Sigmoid colon (tissue), 7 donors: Measurements from ENCODE around the gene ITGB5. TPM values are rescaled to one million over a fixed set of nuclear protein-coding genes. Genes with fewer than 3 reads are reported as not detected.
"Not testable (repeated sequence)": the region's sequence is repeated elsewhere in the genome, so short reads cannot be mapped to it uniquely, and the experiment has no call there.

ENCODE experiments used
- DNase-seq: peaks from one replicate; pipeline ENCODE4 v3.0.0-alpha.2; 2019
- H3K27ac ChIP-seq, 4 donors: fragments of 200-600 bp; sonication (generic); one replicate each; pipeline ENCODE4 v1.5.1; 2016 to 2019; ENCODE audit warnings: mild to moderate bottlenecking in 1 of 4
- H3K27me3 ChIP-seq, 3 donors: fragments of 200-600 bp; sonication (generic); one replicate each; pipeline ENCODE4 v1.5.1; 2019; ENCODE audit warnings: mild to moderate bottlenecking in 1 of 3
- H3K36me3 ChIP-seq, 4 donors: fragments of 200-600 bp; sonication (generic); one replicate each; pipeline ENCODE4 v1.5.1; 2016 to 2019
- H3K4me1 ChIP-seq, 4 donors: fragments of 200-600 bp; sonication (generic); one replicate each; pipeline ENCODE4 v1.5.1; 2017 to 2019
- H3K4me3 ChIP-seq, 4 donors: fragments of 200-600 bp; sonication (generic); one replicate each; pipeline ENCODE4 v1.5.1; 2017 to 2019; ENCODE audit warnings: mild to moderate bottlenecking in 2 of 4, moderate library complexity in 1 of 4
- H3K9me3 ChIP-seq, 4 donors: fragments of 200-600 bp in 3 of 4; sonication (generic) in 3 of 4; one replicate each; pipeline versions ENCODE4 v1.5.1 to v1.6.1; 2013 to 2019
- EP300 ChIP-seq, 4 donors: sonication (generic); formaldehyde crosslinking; IDR thresholded peaks; one replicate each; pipeline ENCODE4 v1.6.1; 2017; ENCODE audit warnings: antibody characterized with exemption in 4 of 4
- POLR2A ChIP-seq, 2 donors: fragments of 450-650 bp; IDR thresholded peaks; one replicate each; pipeline ENCODE4 v1.6.1; 2016; ENCODE audit warnings: antibody characterized with exemption in 2 of 2, mild to moderate bottlenecking in 2 of 2, moderate library complexity in 2 of 2
- POLR2AphosphoS5 ChIP-seq, 4 donors: sonication (generic); formaldehyde crosslinking; IDR thresholded peaks; one replicate each; pipeline ENCODE4 v1.6.1; 2017; ENCODE audit warnings: antibody characterized with exemption in 4 of 4
- WGBS, 2 donors: extraction: QIAGEN DNeasy Blood & Tissue Kit; methylation state at CpG; one replicate each; pipeline ENCODE4 v1.1.7; 2013; 5-methylcytosine and 5-hydroxymethylcytosine counted together
- intact Hi-C: fragments of 100-400 bp; cut with DNase I; formaldehyde crosslinking; loops from one replicate; pipeline ENCODE4 v1.15.1; 2023
- polyA plus RNA-seq, 3 donors: library from polyadenylated mRNA; stranded (reverse); fragments of 200-250 nt; gene quantifications; one replicate each; pipeline ENCODE4 v1.2.3, GENCODE V29; 2013
- total RNA-seq, 4 donors: library from RNA; depleted of rRNA; stranded (reverse); fragments of >200 nt; gene quantifications; one replicate each; pipeline ENCODE4 v1.1.0, GENCODE V29; 2016
- TF ChIP-seq, protein P1 (sequence below), 4 experiments: fragments of 450-650 bp in 3 of 4; fragments of 200-600 bp in 1 of 4; IDR thresholded peaks; one replicate each; pipeline ENCODE4 v1.5.1; 2016 to 2019; ENCODE audit warnings: antibody characterized with exemption in 4 of 4, mild to moderate bottlenecking in 3 of 4, moderate library complexity in 2 of 4
- donor health status: healthy with polysubstance abuse.
- donor health status: Bipolar disorder and iron deficiency.
- donor health status: healthy.

Gene ITGB5
- total and polyA plus RNA-seq, 7 donors: 15.0 to 203 (median 89.2) TPM

DNA sequence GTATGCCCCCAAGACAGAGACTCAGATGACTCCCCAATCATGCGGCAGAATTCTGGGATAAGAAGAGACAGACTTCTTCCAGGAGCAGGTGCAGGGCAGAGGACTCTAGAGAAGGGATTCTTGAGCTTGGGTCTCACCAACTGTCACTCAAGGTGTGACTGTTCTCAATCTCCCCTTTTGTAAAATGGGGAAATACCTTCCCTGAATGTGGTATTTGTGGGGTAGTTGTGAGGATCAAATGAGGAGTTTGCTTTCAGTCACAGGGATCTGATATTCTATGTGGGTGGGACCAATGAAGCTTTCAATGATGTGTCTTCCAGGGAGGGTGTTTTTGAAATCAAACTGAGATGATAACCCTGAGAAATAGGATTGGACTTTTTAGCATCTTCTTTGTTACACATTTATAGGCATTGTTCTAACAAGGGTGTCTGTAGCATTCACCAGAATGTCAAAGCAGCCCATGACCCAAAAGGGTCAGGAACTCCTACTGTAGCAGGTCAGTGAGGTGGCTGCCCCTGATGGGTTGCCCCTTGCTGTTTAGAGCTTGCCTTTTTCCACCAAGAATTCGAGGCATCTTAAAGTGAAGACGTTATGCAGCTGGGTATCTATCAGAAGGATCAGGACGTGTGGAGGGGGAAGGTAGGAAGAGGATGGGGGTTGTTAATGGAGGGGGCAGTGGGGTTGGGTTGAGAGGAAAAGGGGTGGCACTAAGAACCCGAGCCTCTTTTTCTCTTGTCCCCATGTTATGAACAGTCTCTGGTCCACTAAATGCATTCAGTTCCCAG, 128.1 kb downstream of the ITGB5 start:
- no peak overlapping the region for H3K27ac ChIP-seq
- H3K9me3 ChIP-seq: no peaks in the 10 kb centered on the region
- no peak overlapping the region for H3K4me3 ChIP-seq
- intact Hi-C loops: no loop called here
- peaks cover 0 to 14% (median 8%) of the 10 kb centered on the region in 4 donors for H3K36me3 ChIP-seq
- H3K4me1 ChIP-seq: peaks cover 0 to 19% (median 16%) of the 10 kb centered on the region in 4 donors
- no peaks in the 10 kb centered on the region for H3K27me3 ChIP-seq
- WGBS, 2 donors: 83 to 84% methylated on average over 5 of the region's 5 CpGs
- no peak for DNase-seq
- TF ChIP-seq POLR2A (IDR thresholded peaks at IDR 0.05) (no peak), POLR2AphosphoS5 (IDR thresholded peaks at IDR 0.05) (no peak), EP300 (IDR thresholded peaks at IDR 0.05) (no peak)
- TF ChIP-seq, protein P1, sequence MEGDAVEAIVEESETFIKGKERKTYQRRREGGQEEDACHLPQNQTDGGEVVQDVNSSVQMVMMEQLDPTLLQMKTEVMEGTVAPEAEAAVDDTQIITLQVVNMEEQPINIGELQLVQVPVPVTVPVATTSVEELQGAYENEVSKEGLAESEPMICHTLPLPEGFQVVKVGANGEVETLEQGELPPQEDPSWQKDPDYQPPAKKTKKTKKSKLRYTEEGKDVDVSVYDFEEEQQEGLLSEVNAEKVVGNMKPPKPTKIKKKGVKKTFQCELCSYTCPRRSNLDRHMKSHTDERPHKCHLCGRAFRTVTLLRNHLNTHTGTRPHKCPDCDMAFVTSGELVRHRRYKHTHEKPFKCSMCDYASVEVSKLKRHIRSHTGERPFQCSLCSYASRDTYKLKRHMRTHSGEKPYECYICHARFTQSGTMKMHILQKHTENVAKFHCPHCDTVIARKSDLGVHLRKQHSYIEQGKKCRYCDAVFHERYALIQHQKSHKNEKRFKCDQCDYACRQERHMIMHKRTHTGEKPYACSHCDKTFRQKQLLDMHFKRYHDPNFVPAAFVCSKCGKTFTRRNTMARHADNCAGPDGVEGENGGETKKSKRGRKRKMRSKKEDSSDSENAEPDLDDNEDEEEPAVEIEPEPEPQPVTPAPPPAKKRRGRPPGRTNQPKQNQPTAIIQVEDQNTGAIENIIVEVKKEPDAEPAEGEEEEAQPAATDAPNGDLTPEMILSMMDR (IDR thresholded peaks at IDR 0.05): no peak

DNA sequence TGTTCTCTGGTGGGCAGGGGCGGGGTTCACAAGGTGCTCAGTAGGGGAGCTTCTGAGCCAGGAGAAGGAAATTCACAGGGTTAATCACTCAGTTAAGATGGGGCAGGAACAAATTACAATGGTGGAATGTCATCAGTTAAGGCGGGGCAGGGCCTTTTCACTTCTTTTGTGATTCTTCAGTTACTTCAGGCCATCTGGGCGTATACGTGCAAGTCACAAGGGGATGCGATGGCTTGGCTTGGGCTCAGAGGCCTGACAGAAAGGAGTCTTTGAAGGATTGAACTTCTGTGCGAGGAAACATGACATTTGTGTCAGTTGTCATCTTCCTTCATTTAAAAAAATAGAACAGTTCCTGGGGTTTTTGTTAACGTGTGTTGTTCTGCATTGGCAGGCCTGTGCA, 129.2 kb downstream of the ITGB5 start:
- 77 to 86% methylated on average over 7 of the region's 7 CpGs for WGBS, 2 donors
- peaks cover 0 to 19% (median 16%) of the 10 kb centered on the region in 4 donors for H3K4me1 ChIP-seq
- H3K9me3 ChIP-seq, H3K4me3 ChIP-seq, H3K27me3 ChIP-seq, H3K27ac ChIP-seq, intact Hi-C loops, H3K36me3 ChIP-seq, DNase-seq: not testable (repeated sequence)

DNA sequence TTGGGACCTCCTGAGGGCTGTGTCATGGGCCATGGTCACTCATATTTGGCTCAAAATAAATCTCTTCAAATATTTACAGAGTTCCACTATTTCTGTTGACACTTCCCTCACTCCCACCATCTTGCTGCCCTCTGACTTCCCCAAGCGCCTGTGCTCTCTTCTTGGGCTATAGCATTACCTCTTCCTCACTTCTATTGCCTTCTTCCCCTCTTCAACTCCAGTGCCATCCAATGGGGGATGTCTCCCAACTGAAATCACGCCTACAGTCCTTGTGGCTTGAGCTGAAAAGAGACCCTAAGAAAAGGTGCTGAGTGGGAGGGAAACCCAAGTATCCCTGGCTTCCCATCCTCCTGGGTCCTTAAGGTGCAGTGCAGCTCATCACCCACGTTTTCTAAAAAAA, 135.1 kb downstream of the ITGB5 start:
- H3K27ac ChIP-seq: no peak overlapping the region
- intact Hi-C loops: no loop called here
- TF ChIP-seq, protein P1 (IDR thresholded peaks at IDR 0.05): no peak
- TF ChIP-seq POLR2AphosphoS5 (IDR thresholded peaks at IDR 0.05) (no peak), POLR2A (IDR thresholded peaks at IDR 0.05) (no peak), EP300 (IDR thresholded peaks at IDR 0.05) (no peak)
- H3K27me3 ChIP-seq: no peaks in the 10 kb centered on the region
- H3K36me3 ChIP-seq: peaks cover 0 to 5% (median 0%) of the 10 kb centered on the region in 4 donors
- no peaks in the 10 kb centered on the region for H3K4me1 ChIP-seq
- 65 to 90% methylated on average over 3 of the region's 3 CpGs for WGBS, 2 donors
- no peaks in the 10 kb centered on the region for H3K9me3 ChIP-seq
- H3K4me3 ChIP-seq: no peak overlapping the region
- DNase-seq: no peak

DNA sequence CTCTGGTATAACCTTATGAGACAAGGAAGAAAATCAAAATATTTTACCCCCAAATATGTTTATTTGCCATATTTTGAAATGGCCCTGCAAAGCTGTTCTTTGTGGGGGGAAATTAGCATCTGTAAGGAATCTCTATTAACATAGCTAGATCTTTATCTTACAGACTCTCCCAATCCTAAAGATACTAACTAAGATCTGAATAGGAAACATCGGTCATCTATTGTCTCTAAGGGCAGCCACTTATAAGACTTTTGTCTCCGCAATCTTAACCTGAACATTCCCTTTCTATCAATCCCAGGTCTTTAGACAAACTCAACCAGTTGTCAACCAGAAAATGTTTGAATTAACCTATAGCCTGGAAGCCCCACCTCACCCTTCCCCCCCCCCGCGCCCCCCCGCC, 135.7 kb downstream of the ITGB5 start:
- TF ChIP-seq, protein P1 (IDR thresholded peaks at IDR 0.05): no peak
- TF ChIP-seq EP300 (IDR thresholded peaks at IDR 0.05) (no peak), POLR2AphosphoS5 (IDR thresholded peaks at IDR 0.05) (no peak), POLR2A (IDR thresholded peaks at IDR 0.05) (no peak)
- WGBS, 2 donors: 70 to 79% methylated on average over 5 of the region's 5 CpGs
- Histone ChIP-seq H3K36me3 (peaks cover 0 to 9% (median 0%) of the 10 kb centered on the region in 4 donors), H3K27me3 (no peaks in the 10 kb centered on the region), H3K4me1 (no peaks in the 10 kb centered on the region), H3K4me3 (no peak overlapping the region), H3K9me3 (no peaks in the 10 kb centered on the region), H3K27ac (no peak overlapping the region)
- intact Hi-C loops: no loop called here
- DNase-seq: no peak

DNA sequence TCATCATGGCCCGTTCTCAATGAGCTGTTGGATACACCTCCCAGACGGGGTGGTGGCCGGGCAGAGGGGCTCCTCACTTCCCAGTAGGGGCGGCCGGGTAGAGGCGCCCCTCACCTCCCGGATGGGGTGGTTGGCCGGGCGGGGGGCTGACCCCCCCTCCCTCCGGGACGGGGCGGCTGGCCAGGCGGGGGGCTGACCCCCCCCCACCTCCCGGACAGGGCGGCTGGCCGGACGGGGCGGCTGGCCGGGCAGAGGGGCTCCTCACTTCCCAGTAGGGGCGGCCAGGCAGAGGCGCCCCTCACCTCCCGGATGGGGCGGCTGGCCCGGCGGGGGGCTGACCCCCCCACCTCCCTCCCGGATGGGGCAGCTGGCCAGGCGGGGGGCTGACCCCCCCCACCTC, 137.3 kb downstream of the ITGB5 start:
- H3K27me3 ChIP-seq, DNase-seq, H3K4me3 ChIP-seq, H3K4me1 ChIP-seq, H3K27ac ChIP-seq, H3K9me3 ChIP-seq, intact Hi-C loops: not testable (repeated sequence)
- WGBS, 2 donors: 89 to 94% methylated on average over 20 to 25 of the region's 27 CpGs
- peaks cover 0 to 25% (median 3%) of the 10 kb centered on the region in 4 donors for H3K36me3 ChIP-seq
